Breast epithelium (tissue), 3 donors: ENCODE measurements around the gene PRSS50.

Source experiments
- POLR2A ChIP-seq: fragments of 450-650 bp; IDR thresholded peaks from one replicate; pipeline ENCODE4 v1.6.1; 2016; ENCODE audit warnings: antibody characterized with exemption, mild to moderate bottlenecking, moderate library complexity
- POLR2AphosphoS5 ChIP-seq, 3 donors: sonication (generic); formaldehyde crosslinking; IDR thresholded peaks; one replicate each; pipeline ENCODE4 v1.6.1; 2017; ENCODE audit warnings: antibody characterized with exemption in 3 of 3
- TF ChIP-seq, protein P1 (sequence below), 3 donors: fragments of 450-650 bp; IDR thresholded peaks; one replicate each; pipeline ENCODE4 v1.5.1; 2016 to 2017; ENCODE audit warnings: antibody characterized with exemption in 3 of 3, mild to moderate bottlenecking in 3 of 3, moderate library complexity in 3 of 3

DNA sequence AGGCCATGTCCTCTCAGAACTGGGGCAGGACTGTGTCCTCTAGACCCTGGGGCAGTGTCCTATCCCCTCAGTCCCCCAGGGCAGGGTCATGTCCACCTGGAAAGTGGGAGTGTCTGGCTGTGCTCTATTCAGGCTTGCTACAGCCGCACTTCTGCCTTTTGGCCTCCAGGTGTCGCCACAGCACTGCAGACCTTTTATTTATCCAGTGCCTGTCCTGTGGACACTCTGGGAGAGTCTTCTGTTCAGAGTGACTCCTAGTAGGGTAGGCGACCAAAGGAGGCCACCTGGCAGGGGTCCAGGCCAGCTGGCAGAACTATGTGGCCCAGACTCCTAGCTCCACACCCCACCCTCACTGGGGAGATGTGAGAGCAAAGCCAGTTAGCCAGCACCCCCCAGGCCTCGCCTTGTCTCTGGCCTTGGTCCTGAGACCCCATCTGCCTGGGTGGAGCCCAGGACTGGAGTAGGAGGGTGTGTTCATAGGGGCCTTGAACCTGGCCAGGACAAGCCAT, 12.6 kb downstream of the PRSS50 start:
- TF ChIP-seq POLR2AphosphoS5 (IDR thresholded peaks at IDR 0.05): no peak
- TF ChIP-seq, protein P1, sequence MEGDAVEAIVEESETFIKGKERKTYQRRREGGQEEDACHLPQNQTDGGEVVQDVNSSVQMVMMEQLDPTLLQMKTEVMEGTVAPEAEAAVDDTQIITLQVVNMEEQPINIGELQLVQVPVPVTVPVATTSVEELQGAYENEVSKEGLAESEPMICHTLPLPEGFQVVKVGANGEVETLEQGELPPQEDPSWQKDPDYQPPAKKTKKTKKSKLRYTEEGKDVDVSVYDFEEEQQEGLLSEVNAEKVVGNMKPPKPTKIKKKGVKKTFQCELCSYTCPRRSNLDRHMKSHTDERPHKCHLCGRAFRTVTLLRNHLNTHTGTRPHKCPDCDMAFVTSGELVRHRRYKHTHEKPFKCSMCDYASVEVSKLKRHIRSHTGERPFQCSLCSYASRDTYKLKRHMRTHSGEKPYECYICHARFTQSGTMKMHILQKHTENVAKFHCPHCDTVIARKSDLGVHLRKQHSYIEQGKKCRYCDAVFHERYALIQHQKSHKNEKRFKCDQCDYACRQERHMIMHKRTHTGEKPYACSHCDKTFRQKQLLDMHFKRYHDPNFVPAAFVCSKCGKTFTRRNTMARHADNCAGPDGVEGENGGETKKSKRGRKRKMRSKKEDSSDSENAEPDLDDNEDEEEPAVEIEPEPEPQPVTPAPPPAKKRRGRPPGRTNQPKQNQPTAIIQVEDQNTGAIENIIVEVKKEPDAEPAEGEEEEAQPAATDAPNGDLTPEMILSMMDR (IDR thresholded peaks at IDR 0.05): peak; percentile 97
- no peak for TF ChIP-seq POLR2A
